HG03135 (cell line): ENCODE data around the gene STH.

Experiments used
- ATAC-seq: cut with Tn5 transposase; IDR thresholded peaks from one replicate; pipeline ENCODE4 v1.9.1; 2021; ENCODE audit warnings: mild to moderate bottlenecking, moderate library complexity; ENCODE audit not compliant: unreplicated experiment

Gene STH

DNA sequence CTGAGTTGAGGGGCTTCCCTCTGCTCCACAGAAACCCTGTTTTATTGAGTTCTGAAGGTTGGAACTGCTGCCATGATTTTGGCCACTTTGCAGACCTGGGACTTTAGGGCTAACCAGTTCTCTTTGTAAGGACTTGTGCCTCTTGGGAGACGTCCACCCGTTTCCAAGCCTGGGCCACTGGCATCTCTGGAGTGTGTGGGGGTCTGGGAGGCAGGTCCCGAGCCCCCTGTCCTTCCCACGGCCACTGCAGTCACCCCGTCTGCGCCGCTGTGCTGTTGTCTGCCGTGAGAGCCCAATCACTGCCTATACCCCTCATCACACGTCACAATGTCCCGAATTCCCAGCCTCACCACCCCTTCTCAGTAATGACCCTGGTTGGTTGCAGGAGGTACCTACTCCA lies 26.0 kb downstream of the STH start:
- ATAC-seq, result no peak

DNA sequence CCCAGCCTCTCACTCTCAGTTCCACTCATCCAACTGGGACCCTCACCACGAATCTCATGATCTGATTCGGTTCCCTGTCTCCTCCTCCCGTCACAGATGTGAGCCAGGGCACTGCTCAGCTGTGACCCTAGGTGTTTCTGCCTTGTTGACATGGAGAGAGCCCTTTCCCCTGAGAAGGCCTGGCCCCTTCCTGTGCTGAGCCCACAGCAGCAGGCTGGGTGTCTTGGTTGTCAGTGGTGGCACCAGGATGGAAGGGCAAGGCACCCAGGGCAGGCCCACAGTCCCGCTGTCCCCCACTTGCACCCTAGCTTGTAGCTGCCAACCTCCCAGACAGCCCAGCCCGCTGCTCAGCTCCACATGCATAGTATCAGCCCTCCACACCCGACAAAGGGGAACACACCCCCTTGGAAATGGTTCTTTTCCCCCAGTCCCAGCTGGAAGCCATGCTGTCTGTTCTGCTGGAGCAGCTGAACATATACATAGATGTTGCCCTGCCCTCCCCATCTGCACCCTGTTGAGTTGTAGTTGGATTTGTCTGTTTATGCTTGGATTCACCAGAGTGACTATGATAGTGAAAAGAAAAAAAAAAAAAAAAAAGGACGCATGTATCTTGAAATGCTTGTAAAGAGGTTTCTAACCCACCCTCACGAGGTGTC lies 26.6 kb downstream of the STH start:
- ATAC-seq, result no peak

DNA sequence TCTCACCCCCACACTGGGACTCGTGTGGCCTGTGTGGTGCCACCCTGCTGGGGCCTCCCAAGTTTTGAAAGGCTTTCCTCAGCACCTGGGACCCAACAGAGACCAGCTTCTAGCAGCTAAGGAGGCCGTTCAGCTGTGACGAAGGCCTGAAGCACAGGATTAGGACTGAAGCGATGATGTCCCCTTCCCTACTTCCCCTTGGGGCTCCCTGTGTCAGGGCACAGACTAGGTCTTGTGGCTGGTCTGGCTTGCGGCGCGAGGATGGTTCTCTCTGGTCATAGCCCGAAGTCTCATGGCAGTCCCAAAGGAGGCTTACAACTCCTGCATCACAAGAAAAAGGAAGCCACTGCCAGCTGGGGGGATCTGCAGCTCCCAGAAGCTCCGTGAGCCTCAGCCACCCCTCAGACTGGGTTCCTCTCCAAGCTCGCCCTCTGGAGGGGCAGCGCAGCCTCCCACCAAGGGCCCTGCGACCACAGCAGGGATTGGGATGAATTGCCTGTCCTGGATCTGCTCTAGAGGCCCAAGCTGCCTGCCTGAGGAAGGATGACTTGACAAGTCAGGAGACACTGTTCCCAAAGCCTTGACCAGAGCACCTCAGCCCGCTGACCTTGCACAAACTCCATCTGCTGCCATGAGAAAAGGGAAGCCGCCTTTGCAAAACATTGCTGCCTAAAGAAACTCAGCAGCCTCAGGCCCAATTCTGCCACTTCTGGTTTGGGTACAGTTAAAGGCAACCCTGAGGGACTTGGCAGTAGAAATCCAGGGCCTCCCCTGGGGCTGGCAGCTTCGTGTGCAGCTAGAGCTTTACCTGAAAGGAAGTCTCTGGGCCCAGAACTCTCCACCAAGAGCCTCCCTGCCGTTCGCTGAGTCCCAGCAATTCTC lies 27.4 kb downstream of the STH start:
- ATAC-seq, result no peak

DNA sequence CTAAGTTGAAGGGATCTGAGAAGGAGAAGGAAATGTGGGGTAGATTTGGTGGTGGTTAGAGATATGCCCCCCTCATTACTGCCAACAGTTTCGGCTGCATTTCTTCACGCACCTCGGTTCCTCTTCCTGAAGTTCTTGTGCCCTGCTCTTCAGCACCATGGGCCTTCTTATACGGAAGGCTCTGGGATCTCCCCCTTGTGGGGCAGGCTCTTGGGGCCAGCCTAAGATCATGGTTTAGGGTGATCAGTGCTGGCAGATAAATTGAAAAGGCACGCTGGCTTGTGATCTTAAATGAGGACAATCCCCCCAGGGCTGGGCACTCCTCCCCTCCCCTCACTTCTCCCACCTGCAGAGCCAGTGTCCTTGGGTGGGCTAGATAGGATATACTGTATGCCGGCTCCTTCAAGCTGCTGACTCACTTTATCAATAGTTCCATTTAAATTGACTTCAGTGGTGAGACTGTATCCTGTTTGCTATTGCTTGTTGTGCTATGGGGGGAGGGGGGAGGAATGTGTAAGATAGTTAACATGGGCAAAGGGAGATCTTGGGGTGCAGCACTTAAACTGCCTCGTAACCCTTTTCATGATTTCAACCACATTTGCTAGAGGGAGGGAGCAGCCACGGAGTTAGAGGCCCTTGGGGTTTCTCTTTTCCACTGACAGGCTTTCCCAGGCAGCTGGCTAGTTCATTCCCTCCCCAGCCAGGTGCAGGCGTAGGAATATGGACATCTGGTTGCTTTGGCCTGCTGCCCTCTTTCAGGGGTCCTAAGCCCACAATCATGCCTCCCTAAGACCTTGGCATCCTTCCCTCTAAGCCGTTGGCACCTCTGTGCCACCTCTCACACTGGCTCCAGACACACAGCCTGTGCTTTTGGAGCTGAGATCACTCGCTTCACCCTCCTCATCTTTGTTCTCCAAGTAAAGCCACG lies 28.3 kb downstream of the STH start:
- no peak for ATAC-seq

DNA sequence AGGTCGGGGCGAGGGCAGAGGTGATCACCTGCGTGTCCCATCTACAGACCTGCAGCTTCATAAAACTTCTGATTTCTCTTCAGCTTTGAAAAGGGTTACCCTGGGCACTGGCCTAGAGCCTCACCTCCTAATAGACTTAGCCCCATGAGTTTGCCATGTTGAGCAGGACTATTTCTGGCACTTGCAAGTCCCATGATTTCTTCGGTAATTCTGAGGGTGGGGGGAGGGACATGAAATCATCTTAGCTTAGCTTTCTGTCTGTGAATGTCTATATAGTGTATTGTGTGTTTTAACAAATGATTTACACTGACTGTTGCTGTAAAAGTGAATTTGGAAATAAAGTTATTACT lies 28.9 kb downstream of the STH start:
- ATAC-seq, result no peak

DNA sequence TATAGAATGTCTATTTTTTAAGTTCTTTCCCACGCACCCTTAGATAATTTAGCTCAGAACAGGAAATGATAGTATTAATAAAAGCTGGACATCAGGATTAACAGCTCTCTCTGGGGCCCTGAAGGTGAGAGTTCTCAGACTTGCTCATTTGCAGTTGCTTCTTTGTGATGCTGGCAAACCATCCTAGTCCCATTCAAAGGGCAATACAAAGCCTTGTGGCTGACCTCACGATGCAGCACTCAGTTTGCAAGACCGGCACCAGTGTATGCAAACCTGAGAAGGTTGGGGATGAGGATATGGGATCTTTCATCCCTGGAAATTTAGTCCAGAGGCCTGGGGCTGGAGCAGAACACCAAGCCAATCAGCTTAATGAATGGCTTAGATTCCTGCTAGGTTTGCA lies 29.3 kb downstream of the STH start:
- ATAC-seq, result no peak

DNA sequence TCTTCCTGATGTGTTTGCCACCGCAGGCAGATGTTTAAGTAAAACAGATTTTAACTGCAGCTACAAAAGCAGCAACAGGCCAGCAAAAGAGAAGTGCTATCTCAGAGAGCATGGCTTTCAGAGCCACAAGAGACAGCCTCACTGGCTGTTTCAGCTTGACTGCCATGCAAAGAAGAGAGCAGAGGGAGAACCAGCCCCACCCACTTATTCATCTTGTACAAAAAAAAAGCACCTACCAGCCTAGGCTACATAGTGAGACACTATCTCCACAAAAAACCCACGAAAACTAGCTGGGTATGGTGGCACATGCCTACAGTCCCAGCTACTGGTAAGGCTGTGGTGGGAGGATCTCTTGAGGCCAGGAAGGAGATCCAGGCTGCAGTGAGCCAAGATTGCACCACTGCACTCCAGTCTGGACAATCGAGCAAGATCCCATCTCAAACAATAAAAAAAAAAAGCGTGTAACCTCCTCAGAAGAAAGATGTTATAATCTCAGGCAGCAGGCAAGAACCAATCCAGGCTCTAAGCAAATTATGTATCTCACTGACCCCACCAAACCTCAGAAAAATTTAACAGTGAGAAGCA lies 30.0 kb downstream of the STH start:
- ATAC-seq, result no peak

GRCh38 chr17:46029627-46030026 lies 30.6 kb downstream of the STH start:
- ATAC-seq, result no peak

DNA sequence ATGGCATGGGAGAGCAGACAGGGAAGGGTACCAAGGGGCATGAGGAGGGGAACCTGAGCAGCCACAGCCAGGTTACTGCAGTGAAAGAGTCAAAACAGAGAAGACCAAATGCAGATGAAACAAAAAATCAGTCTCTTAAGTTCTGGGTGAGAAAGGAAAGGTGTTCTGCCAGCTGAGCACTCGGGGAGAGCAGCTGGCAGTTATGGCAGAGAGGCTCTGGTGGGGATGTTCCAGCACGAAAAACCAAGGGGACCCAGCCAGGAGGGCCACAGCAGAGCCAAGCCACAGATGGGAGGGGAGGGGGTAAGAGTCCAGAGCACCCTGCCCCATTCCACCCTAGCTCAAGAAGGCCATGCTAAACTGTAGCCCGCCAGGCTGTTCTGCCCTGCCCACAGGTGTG lies 31.7 kb downstream of the STH start:
- ATAC-seq, result no peak

GRCh38 chr17:46031440-46031839 lies 32.4 kb downstream of the STH start:
- ATAC-seq, result no peak

DNA sequence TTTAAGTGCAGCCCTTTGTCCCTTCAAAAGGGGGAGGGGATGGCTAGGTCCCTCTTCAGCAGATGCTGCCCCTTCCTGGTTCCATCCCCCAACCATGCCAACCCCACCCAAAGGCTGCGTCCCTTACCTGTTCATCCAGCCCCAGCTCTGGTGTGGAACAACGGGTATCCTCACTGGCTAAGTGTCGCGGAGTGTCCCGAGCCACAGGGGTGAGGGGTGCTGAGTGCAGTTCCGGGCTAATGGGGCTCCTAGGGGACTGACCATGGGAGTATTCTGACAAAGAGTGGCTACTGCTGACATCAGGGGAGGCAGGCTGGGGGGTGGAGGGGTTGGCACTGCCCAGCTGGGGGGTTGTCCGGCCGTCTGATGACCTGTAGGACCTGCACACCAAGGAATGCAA lies 32.9 kb downstream of the STH start:
- ATAC-seq, result no peak

DNA sequence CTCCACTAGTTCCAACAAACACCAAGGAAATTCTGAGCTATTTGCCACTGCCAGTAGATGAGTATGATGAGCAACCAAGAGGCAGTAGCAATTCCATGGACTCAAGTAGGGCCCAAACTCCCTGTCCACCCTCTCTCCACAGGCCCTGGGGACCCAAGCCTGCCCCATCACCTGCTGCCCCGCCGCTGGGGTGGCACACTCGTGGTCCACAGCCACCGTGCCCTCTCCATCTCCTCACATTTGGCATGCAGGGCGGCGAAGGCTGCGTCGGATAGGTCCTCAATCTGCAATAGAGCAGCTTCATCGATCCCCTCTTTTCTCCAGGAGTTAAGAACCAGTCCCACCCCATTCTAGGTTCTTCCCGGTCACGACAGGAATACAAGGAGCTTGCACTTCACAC lies 33.9 kb downstream of the STH start:
- ATAC-seq, result no peak

GRCh38 chr17:46033392-46033791 lies 34.3 kb downstream of the STH start:
- ATAC-seq, result no peak

DNA sequence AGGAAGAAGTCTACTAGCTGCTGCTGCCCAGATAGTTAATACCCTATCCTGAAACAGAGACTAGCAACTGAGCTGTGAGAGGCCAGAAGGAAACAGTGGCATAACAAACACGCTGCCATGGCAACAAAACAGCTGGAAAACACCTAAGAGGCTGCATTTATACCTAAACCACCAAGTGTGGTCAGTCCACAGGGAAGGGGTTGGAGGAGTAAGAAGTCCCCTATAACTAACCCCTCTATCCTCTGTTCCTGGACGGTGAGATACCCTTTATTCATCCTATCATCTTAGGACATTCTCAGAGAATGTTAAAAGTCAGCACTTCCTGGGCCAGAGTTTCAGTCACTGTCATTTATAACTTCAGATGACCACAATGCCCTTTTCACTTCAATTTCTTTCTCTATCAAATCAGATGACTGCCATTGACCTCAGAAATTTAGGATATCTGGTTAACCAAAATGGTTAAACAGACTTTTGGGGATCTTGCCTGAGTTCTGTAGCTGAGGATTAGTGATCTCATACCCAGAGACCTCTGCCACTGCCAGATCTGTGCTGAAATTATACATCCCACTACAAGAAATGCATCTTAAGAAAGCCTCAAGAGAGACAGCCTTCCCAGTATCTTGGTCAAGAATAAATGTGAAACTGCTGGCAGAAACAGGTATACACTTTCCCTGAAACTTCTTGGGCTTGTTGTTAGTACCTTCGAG lies 36.2 kb downstream of the STH start:
- no peak for ATAC-seq

GRCh38 chr17:46036491-46036890 lies 37.4 kb downstream of the STH start:
- ATAC-seq, result no peak

DNA sequence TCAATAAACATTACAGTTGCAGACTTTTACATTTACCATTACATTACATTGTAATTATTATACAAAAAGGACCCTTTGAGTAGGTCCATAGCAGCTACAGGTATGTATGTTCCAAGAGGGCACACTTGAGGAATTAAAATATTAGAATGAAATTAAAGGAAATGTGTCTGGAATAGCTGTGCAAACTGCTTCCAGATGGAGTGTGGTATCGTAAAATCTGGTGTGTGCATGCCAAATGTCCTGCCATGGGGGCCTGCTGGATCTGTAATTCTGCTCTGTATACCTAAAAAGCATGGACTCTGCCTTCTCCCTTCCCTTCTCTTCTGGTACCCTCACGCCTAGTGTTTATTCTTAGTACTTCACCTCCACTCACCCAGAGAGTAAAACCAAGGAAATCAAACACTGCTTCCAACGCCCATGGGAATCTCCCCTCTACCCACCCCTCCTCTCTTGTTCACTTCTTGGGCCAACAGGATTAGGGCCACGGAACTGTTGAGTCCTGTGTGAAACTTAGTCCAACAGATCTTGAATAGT lies 38.7 kb downstream of the STH start:
- ATAC-seq, result no peak

DNA sequence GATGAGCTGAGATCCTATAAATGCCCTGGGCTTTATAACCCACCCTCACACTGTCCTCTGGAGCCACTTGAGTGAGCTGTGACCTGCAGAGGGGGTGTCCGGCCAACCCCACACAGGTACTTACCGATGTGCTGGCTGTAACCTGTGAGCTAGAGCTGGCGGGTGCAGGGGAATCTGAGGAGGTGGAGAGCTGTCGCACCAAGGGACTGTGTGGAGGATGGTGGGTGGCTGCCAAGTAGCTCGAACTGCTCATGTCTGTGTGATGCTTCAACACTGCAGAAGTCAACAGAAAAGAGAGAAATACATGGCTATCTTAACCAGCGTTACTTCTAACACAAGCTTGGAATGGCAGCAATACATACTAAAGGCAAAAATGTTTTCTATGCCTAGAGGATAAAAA lies 39.4 kb downstream of the STH start:
- no peak for ATAC-seq

DNA sequence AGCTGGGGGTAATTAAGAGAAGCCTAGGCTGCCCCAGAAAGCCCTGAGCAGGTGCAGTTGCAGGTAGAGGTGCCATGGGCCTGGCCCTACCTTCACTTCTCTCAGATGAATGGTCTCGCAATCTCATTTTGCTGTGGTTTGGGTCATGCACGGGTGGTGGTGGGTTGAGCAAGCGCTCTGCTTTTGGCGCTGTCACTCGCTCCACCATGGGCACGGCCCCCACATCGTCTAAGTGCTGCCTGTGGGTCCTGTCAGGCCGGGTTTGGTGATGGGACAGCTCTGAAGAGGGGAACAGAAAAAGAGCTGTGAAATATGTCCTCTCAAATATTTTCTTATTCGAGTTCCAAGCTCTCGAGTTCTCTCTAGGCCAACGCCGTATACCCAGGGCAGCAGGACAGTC lies 39.9 kb downstream of the STH start:
- ATAC-seq, result no peak

GRCh38 chr17:46039592-46040186 lies 40.6 kb downstream of the STH start:
- no peak for ATAC-seq

DNA sequence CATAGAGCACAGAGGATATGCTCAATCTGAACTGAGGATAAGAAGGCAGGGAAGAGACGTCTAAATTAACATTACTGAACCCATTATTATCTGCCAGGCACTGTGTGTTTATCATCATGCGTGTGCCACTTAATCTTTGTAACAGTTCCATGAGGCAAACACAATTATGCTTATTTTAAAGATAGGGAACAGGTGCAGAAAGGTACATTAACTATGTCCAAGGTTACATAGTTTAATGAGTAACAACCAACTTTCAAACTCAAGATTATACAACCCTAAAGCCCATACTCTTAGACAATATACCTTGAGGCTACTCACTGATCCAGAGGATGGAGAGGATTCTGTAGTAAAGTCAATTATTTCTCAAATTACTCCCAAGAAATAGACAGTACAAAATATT lies 43.2 kb downstream of the STH start:
- ATAC-seq, result no peak
